GM12801 (cell line): Measurements from ENCODE around the gene LIPM.

ENCODE experiments used
- CTCF ChIP-seq: IDR thresholded peaks from one replicate; pipeline ENCODE4 v1.5.1; 2011; ENCODE audit warnings: control low read depth; ENCODE audit not compliant: insufficient read length; ENCODE audit errors: extremely low read depth

LIPM gene

GRCh38 chr10:88787463-88787862 lies 15.1 kb upstream of the LIPM start:
- no peak for TF ChIP-seq CTCF

GRCh38 chr10:88788924-88789323 lies 13.6 kb upstream of the LIPM start:
- no peak for TF ChIP-seq CTCF

GRCh38 chr10:88791924-88792323 lies 10.6 kb upstream of the LIPM start:
- TF ChIP-seq CTCF = no peak

- TF ChIP-seq CTCF = no peak
Observed at GRCh38 chr10:88792661-88793060, 9.9 kb upstream of the LIPM start.

- TF ChIP-seq CTCF = no peak
Observed at GRCh38 chr10:88793712-88794299, 8.7 kb upstream of the LIPM start.

- no peak for TF ChIP-seq CTCF
Observed at GRCh38 chr10:88794731-88795130, 7.8 kb upstream of the LIPM start.

- TF ChIP-seq CTCF = no peak
Observed at GRCh38 chr10:88800152-88801125, 2.1 kb upstream of the LIPM start.
